Inflammatory macrophage treated with lipopolysaccharide for 1 hour (primary cell): ENCODE data around the gene FOLR1.
A peak's percentile ranks its signal among the peaks of the same experiment; 100 is the strongest.
"Not testable (repeated sequence)": the region's sequence is repeated elsewhere in the genome, so short reads cannot be mapped to it uniquely, and the experiment has no call there.

Experiments
- DNase-seq, 2 donors: peaks; one replicate each; pipeline ENCODE4 v3.0.0-alpha.2; 2020 to 2022

FOLR1 gene

GRCh38 chr11:72188267-72188666 is 3.7 kb upstream of the FOLR1 start:
- DNase-seq, result no peak

GRCh38 chr11:72189455-72190250 is 2.3 kb upstream of the FOLR1 start:
- DNase-seq, result no peak

GRCh38 chr11:72190631-72191071 is 1.3 kb upstream of the FOLR1 start:
- no peak for DNase-seq

GRCh38 chr11:72195518-72196270 is 3.8 kb downstream of the FOLR1 start:
- peak in 1 of 2 donors; percentile 14 for DNase-seq

GRCh38 chr11:72201445-72201844 is 9.5 kb downstream of the FOLR1 start:
- not testable (repeated sequence) for DNase-seq

GRCh38 chr11:72202571-72202970 is 10.6 kb downstream of the FOLR1 start:
- no peak for DNase-seq

GRCh38 chr11:72203163-72203562 is 11.2 kb downstream of the FOLR1 start:
- DNase-seq, result no peak

GRCh38 chr11:72204886-72205285 is 12.9 kb downstream of the FOLR1 start:
- DNase-seq, result peak; percentile 14 to 19

- not testable (repeated sequence) for DNase-seq
These were observed 14.9 kb downstream of the FOLR1 start for GRCh38 chr11:72206794-72207193.

GRCh38 chr11:72208281-72208680 is 16.3 kb downstream of the FOLR1 start:
- DNase-seq, result peak; percentile 42 to 79

GRCh38 chr11:72209101-72209500 is 17.2 kb downstream of the FOLR1 start:
- DNase-seq, result peak; percentile 69 to 87

- no peak for DNase-seq
These were observed 24.7 kb downstream of the FOLR1 start, which contains the start of gene FOLR2 for GRCh38 chr11:72216638-72217037. Gene FOLR2 (plus strand): TSS chr11:72216794. CDS start chr11:72218585, 1,791 bp downstream.

- peak in 1 of 2 donors; percentile 26 for DNase-seq
These were observed 25.9 kb downstream of the FOLR1 start for GRCh38 chr11:72217841-72218240.

- DNase-seq, result no peak
These were observed 26.4 kb downstream of the FOLR1 start for GRCh38 chr11:72218251-72218745.

GRCh38 chr11:72220696-72221363 is 28.9 kb downstream of the FOLR1 start:
- no peak for DNase-seq

GRCh38 chr11:72221386-72222075 is 29.6 kb downstream of the FOLR1 start:
- peak; percentile 56 to 65 for DNase-seq

- DNase-seq, result no peak
These were observed 30.4 kb downstream of the FOLR1 start for GRCh38 chr11:72222106-72222891.

- peak; percentile 83 to 90 for DNase-seq
These were observed 31.1 kb downstream of the FOLR1 start for GRCh38 chr11:72222907-72223614.

- DNase-seq, result peak in 1 of 2 donors; percentile 53
These were observed 31.9 kb downstream of the FOLR1 start for GRCh38 chr11:72223615-72224563.
